HG02759 (cell line): ENCODE results near the gene AKAP10.
"Not testable (repeated sequence)": the region's sequence is repeated elsewhere in the genome, so short reads cannot be mapped to it uniquely, and the experiment has no call there.

Experiments used
- ATAC-seq: cut with Tn5 transposase; IDR thresholded peaks from one replicate; pipeline ENCODE4 v1.9.1; 2021; ENCODE audit warnings: mild to moderate bottlenecking, moderate library complexity; ENCODE audit not compliant: unreplicated experiment

AKAP10 gene

DNA sequence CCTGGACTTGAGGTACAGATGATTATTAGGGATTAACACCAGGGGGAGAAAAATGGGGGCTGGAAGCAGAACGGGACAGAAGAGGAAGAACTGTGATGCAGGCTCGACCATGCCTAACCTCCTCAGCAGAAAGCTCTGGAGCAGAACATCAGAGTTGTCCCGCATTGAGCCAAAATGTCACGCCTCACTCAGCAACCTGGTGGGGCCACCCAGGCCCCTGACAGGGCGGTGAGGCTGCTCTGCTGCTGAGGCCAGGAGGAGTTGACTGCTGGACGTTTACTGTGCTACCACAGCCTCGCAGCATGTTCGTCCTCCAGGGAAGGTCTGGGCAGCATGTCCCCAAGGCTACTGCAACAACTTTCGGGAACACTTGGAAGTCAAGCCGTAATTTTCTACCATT, 103.4 kb downstream of the AKAP10 start:
- ATAC-seq, result no peak

DNA sequence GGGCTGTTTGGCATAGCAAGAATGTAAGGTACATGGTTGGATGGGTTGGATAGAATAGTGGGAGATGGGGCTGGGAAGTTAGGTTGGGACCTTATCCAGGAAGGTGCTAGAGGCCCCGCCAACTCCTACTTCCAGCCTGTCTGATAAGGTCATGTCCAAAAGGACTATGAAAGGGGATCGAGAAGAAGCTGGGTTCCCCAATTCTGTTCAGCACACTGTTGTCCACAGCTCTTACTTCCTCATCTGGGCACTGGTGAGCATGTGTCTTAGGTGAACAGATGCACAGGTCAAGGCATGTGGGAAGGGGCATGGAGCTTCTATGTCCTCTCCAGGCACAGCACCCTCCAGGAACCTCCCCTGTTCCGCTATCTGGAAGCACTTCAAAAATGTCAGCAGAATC, 104.3 kb downstream of the AKAP10 start:
- ATAC-seq, result no peak

DNA sequence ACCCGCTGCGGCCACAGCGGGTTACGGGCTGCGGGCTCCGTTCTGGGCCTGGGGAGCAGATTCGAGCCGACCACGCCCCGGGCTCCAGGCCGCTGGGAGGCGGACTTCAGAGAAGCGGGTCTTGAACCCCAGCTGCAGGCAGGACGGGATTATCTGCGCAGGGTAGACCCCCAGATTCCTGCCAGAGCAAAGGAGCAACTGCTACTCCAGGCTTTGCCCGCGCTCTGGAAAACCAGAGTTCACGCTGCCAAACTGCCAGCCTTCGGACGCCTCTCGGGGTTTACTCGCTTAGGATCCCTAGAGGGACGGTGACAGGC, 109.6 kb downstream of the AKAP10 start:
- ATAC-seq, result no peak

DNA sequence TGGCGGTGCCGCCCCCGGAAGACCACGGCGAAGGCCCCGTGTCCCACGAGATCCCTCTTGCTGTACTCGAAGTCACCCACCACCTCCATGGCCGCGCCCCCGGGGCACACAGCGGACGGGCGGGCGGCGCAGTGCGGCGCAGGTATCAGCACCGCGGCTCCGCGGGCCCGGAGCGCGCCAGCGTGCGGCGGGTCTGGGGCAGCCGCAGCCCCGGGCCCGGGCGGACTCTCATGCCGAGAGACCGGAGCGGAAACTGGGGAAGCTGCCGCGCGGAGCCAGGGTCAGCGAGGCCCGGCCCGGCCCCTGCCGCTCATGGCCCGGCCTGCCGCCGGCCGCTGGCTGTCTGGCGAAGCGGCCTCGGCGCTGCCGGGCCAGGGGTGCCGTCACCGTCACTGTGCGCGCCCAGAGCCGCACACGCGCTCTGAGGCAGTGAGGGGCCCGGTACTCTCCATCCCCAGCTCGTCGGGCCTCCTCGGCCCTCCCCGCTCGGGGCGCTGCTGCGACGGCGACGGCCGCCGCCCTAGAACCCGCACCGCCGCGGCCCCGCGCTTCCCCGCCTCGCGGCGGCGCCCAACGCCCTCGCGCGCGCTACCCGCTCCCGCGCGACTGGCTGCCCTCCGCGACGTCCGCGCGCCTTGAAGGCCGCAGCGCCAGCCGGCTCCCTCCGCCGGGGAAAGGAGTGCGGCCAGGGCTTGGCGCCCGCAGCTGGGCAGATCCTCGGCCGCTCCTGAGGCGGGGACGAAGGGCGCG, 110.1 kb downstream of the AKAP10 start, which contains the start of gene ULK2:
Gene ULK2, minus strand, starts transcription at position 608 of the 750 bp plus-strand sequence. Its CDS starts 519 bp downstream, at position 89.
- peak; percentile 65 for ATAC-seq

DNA sequence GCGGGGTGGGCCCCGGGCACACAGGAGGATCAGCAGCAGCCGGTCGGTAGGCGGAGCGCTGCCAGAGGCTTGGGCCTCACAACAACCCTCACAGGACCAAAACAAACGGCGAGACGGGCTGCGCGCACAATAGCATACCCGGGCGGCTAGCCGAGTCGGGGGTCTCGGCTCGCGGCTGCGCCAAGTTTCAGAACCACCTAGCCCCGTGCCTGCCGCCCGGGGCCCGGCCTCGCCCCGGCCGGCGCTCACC, 110.6 kb downstream of the AKAP10 start:
- ATAC-seq, result peak; percentile 61

DNA sequence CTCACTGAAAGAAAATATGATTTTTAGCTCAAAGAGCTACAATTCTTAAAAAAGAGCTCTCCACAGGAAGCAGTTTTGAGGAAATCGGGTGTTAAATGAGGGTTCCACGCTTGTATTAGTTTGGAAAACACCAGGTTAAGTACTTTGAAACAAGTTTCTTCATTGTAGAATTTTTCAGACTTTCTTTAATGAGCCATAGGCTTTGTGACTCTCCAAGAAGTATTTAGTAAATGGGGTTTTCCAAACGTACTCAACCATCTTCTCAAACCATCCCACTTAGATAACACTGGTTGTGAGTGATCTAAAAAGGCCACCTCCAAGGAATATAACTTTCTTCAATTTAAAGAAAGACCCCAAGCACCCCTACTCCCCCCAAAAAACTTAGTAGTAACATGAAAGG, 112.6 kb downstream of the AKAP10 start:
- ATAC-seq, result no peak

DNA sequence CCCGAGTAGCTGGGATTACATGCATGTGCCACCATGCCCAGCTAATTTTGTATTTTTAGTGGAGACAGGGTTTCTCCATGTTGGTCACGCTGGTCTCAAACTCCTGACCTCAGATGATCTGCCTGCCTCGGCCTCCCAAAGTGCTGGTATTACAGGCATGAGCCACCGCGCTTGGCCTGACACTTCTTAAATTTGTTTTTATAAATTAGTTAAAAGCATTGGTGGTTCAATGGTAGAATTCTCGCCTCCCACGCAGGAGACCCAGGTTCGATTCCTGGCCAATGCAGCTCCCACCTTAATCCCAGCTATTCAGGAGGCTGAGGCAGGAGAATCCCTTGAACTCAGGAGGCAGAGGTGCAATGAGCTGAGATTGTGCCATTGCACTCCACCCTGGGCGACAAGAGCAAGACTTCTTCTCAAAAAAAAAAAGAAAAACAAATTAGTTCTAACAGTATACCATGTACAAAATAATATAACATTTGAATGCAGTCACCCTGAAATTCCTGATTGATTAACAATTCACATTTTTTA, 116.9 kb downstream of the AKAP10 start:
- not testable (repeated sequence) for ATAC-seq

DNA sequence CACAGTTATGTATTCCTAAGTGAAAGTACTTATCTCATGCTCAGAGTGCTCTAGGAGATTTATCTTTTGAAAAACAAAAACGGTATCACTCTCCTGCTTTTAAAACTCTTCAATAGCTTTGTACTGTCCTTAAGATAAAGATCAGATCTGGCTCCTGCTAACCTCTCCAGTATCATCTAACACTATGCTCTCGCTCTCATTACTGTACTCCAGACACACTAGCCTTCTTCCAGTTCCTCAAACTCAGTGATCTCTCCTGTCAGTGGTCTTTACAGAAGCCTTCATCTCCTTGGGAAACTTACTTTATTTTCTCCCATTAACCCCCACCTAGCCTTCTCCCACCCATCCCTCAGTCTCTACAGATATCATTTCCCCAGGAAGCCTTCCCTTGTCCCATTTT, 120.0 kb downstream of the AKAP10 start:
- no peak for ATAC-seq
